Peyer's patch (tissue), 4 donors: Measurements from ENCODE around the gene ZNF672.

Experiments used
- POLR2A ChIP-seq, 2 donors: fragments of 450-650 bp; IDR thresholded peaks; one replicate each; pipeline ENCODE4 v1.5.1; 2017; ENCODE audit warnings: antibody characterized with exemption in 2 of 2, mild to moderate bottlenecking in 2 of 2, moderate library complexity in 2 of 2
- TF ChIP-seq, protein P1 (sequence below), 6 experiments: fragments of 450-650 bp in 4 of 6; fragments of 200-600 bp in 2 of 6; sonication (generic) in 1 of 6; IDR thresholded peaks; one replicate each; pipeline ENCODE4 v1.5.1; 2017 to 2019; ENCODE audit warnings: antibody characterized with exemption in 6 of 6, mild to moderate bottlenecking in 3 of 6, moderate library complexity in 1 of 6

DNA sequence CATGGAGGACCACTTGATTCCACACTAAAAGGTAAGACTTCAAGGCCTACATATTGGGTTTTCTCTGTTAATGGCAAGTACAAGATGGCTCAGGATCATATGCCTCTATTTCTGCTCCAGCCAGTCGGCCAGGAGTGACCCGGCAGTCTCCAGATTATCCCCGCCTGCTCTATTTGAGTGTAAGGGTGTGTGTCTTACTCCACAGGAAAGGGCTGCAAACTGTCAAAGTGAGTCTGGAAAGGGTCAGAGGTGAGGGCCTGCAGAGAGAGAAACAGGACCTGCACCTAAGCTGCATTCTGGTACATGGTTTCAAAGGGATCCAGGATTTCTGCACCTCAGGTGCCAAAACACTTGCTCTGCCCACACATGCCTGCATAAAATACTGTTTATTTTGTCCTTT, 11.6 kb downstream of the ZNF672 start:
- no peak for TF ChIP-seq POLR2A (IDR thresholded peaks at IDR 0.05)
- TF ChIP-seq, protein P1, sequence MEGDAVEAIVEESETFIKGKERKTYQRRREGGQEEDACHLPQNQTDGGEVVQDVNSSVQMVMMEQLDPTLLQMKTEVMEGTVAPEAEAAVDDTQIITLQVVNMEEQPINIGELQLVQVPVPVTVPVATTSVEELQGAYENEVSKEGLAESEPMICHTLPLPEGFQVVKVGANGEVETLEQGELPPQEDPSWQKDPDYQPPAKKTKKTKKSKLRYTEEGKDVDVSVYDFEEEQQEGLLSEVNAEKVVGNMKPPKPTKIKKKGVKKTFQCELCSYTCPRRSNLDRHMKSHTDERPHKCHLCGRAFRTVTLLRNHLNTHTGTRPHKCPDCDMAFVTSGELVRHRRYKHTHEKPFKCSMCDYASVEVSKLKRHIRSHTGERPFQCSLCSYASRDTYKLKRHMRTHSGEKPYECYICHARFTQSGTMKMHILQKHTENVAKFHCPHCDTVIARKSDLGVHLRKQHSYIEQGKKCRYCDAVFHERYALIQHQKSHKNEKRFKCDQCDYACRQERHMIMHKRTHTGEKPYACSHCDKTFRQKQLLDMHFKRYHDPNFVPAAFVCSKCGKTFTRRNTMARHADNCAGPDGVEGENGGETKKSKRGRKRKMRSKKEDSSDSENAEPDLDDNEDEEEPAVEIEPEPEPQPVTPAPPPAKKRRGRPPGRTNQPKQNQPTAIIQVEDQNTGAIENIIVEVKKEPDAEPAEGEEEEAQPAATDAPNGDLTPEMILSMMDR (IDR thresholded peaks at IDR 0.05), result no peak
